HG03565 (cell line): Measurements from ENCODE around the gene VARS2.

Experiments used
- ATAC-seq: cut with Tn5 transposase; IDR thresholded peaks from one replicate; pipeline ENCODE4 v1.9.1; 2021; ENCODE audit warnings: mild to moderate bottlenecking, moderate library complexity; ENCODE audit not compliant: unreplicated experiment

VARS2 gene

GRCh38 chr6:30884521-30885480 lies 29.2 kb upstream of the VARS2 start:
- no peak for ATAC-seq

DNA sequence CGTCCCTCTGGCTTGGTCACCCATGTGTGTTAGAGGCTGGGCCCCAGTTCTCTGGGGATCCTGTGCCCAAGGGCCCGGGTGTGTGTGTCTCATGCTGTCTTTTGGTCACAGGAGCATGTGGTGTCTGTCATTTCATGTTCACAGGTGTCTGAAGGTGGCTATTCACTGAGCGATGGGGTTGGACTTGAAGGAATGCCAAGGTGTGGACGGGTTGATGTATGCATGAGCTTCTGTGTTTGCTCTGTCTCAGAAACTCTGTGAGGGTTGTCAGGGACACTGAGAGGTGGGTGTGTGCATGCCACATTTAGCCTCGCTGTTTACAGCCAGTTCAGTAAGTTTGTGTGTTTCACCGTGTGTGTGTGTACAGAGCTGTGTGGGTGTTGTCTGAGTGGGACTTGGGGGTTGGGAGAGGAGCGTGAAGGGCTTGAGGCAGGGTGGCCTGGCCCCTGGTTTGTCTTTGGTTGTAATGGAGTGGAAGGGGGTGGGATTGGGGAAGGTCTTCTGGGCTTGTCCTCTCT lies 28.5 kb upstream of the VARS2 start:
- no peak for ATAC-seq

- ATAC-seq = no peak
Measured at GRCh38 chr6:30885999-30886896, 27.8 kb upstream of the VARS2 start.

DNA sequence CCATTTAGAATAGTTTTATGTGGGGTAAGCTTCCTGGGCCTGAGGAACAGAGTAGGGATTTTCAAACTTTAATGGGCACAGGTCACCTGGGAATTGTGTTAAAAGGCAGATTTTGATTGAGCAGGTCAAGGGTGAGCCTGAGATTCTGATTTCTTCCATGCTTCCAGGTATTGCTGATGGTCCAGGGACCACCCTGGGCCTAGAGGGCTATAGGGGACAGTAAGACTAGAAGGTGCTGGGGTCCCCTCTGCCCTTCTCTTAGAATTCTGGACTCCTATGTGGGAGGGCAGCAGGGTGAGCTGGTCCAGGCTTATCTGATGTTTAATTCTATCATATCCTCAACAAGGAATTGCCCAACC lies 27.2 kb upstream of the VARS2 start:
- ATAC-seq = no peak

DNA sequence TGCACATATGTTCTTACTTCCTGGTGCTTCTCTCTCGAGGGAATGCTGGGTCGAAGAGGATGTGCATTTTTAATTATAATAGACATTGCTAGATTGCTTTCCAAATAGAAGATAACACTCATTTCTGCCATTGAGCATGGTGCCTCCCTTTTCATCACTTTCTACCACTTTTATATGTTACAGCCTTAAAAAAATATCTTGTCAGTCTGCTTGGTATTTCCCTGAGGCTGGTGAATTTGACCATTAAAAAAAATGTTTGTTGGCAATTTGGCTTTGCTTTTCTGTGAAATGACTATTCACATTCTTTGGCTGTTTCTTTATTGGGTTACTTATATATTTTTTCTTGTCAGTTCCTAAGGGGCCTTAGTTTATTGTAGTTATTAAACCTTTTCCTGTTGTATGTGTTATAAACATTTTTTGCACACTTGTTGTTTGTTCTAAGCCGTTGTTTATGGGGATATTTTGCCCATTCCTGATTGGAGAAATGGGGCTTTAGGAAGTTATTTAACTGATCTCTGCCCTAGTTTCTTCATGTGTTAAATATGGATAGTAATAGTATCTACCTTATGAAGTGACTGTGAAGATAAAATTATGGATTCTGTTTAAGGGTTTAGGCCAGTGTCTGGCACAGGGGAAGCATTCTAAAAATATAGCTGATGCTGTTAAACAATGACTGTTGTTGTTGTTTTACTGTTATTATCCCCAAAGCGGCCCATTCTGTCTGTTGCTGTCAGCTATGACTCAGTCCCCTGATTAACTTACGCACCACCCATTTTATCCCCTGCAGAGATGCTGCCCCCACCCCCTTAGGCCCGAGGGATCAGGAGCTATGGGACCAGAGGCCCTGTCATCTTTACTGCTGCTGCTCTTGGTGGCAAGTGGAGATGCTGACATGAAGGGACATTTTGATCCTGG lies 25.9 kb upstream of the VARS2 start:
- ATAC-seq = no peak

- no peak for ATAC-seq
Measured at GRCh38 chr6:30888816-30889495, 25.1 kb upstream of the VARS2 start.

GRCh38 chr6:30889496-30889885 lies 24.5 kb upstream of the VARS2 start:
- no peak for ATAC-seq

GRCh38 chr6:30889921-30890645 lies 24.0 kb upstream of the VARS2 start:
- ATAC-seq = no peak

DNA sequence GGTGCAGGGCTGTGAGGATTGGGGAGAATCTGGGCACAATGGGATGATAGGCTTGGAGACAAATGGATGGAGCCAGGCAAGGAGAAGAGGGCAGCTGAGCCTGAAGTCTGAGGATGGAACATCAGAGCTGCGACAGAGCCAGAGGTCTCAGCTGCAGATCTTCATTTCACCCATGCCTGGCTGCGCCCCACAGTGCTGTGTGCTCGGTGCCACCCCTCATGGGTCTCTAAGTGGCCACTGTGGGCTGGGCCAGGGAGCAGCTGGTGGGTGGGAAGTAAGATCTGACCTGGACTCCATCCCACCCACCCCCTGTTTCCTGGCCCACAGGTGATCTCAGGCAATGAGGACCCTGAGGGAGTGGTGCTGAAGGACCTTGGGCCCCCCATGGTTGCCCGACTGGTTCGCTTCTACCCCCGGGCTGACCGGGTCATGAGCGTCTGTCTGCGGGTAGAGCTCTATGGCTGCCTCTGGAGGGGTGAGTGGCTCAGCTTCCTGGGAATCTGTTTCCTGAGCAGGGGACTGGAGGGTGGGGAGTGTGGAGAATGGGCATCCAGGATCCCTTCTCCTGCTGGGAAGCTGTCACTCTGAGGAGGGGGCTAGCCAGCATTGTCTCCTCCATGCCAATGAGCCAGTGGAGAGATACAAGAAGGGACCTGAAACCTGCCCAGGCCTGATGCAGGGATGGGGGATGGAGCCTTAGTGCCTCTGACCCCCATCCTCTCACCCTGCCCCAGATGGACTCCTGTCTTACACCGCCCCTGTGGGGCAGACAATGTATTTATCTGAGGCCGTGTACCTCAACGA lies 23.2 kb upstream of the VARS2 start:
- ATAC-seq = no peak

- no peak for ATAC-seq
Measured at GRCh38 chr6:30891450-30891723, 22.7 kb upstream of the VARS2 start.

GRCh38 chr6:30891816-30892538 lies 22.1 kb upstream of the VARS2 start:
- no peak for ATAC-seq

- no peak for ATAC-seq
Measured at GRCh38 chr6:30893001-30893591, 20.9 kb upstream of the VARS2 start.

DNA sequence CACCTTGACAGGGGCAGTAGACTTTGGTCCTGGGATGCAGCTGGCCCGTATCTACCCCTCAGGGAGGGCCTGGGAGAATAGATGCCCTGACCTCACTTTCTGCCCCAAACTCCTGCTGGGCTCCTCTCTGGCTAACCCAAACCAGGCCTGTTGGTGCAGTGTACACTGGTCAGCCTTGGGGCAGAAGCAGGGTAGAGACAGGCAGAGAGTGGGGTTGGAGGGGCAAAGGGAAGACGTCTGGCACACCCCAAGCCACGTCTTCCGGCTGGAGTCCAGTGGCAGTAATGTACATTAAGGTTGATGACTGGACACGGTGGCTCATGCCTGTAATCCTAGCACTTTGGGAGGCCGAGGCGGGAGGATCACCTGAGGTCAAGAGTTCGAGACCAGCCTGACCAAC lies 20.4 kb upstream of the VARS2 start:
- no peak for ATAC-seq

GRCh38 chr6:30894381-30894780 lies 19.7 kb upstream of the VARS2 start:
- ATAC-seq = no peak

DNA sequence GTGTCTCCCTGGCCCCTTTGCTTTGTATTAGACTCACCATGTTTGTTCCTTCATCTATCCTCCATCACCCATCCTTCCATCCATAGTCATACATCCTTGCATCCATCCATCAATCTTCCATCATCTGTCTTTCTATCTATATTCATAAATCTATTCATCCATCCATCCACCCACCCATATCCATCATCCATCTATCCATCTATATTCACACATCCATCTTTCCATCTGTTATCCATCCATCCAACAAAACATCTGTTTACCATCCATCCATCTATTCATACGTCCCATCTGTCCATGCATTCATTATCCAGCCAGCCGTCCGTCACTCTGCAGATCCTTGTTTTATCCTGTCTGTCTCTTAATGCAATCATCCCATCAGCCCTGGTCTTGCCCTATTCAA lies 19.1 kb upstream of the VARS2 start:
- ATAC-seq = no peak

DNA sequence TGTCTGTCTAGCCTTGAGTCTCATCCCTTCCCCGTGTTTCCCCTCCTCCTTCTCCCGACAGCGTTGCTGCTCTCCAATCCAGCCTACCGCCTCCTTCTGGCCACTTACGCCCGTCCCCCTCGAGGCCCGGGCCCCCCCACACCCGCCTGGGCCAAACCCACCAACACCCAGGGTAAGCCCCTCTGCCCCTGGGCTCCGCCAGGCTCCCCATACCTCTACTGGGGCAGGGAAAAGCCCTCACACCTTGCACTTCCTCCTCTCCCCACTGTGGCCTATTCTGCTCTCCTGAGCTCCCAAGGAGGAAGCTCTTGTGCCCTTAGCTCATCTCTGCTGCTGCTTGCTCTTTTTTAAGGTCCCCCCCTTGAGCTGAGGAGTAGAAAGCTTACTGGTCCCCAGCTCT lies 18.7 kb upstream of the VARS2 start:
- ATAC-seq = no peak

DNA sequence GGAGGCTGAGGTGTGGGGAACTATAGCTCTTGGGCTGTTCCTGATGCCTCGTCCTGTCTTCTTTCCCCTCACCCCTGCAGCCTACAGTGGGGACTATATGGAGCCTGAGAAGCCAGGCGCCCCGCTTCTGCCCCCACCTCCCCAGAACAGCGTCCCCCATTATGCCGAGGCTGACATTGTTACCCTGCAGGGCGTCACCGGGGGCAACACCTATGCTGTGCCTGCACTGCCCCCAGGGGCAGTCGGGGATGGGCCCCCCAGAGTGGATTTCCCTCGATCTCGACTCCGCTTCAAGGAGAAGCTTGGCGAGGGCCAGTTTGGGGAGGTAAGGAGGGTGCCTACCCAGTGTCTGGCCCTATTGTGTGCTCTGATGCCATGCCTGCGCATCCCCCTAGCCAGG lies 17.5 kb upstream of the VARS2 start:
- ATAC-seq = no peak

- no peak for ATAC-seq
Measured at GRCh38 chr6:30897882-30898281, 16.2 kb upstream of the VARS2 start.
